Left ventricle myocardium inferior (tissue), 1 donor: ENCODE data around the gene ZNF253. TPM values are rescaled to one million over a fixed set of nuclear protein-coding genes. Genes with fewer than 3 reads are reported as not detected.
"Not testable (repeated sequence)": the region's sequence is repeated elsewhere in the genome, so short reads cannot be mapped to it uniquely, and the experiment has no call there.

Experiments
- DNase-seq: peaks from one replicate; pipeline ENCODE4 v3.0.0-alpha.2; 2020
- H3K27ac ChIP-seq: fragments of 200-600 bp; replicated peaks from 2 replicates; pipeline ENCODE4 v1.8.0; 2021
- H3K27me3 ChIP-seq: fragments of 200-600 bp; 2 replicates; pipeline ENCODE4 v1.8.0; 2021; ENCODE audit warnings: low read depth
- H3K36me3 ChIP-seq: fragments of 200-600 bp; 2 replicates; pipeline ENCODE4 v1.8.0; 2021
- H3K4me1 ChIP-seq: fragments of 200-600 bp; 2 replicates; pipeline ENCODE4 v1.8.0; 2021
- H3K4me3 ChIP-seq: fragments of 200-600 bp; 2 replicates; pipeline ENCODE4 v1.8.0; 2021; ENCODE audit warnings: mild to moderate bottlenecking, moderate library complexity
- H3K9me3 ChIP-seq: fragments of 200-600 bp; replicated peaks from 2 replicates; pipeline ENCODE4 v1.8.0; 2021
- intact Hi-C: fragments of 100-400 bp; cut with micrococcal nuclease; formaldehyde crosslinking; loops from one replicate; pipeline ENCODE4 v1.11.0; 2022
- total RNA-seq: library from RNA; stranded (reverse); fragmentation: NEBNext Ultra II Directional; extraction: Animal tissue kit (Norgen Biotek cat#: 25700); gene quantifications from one replicate; pipeline ENCODE4 v1.2.1, GENCODE V29; 2021
- TF ChIP-seq, protein P1 (sequence below): fragments of 200-600 bp; IDR thresholded peaks from 2 replicates; pipeline ENCODE4 v1.8.0; 2021; ENCODE audit warnings: antibody characterized with exemption, mild to moderate bottlenecking, borderline replicate concordance
- donor health status: DM: no; HTN: yes; CAD: no; lungs with severe emphysema.

Gene ZNF253
- total RNA-seq, 1 donor from 2014 or later = 9.2 TPM

DNA sequence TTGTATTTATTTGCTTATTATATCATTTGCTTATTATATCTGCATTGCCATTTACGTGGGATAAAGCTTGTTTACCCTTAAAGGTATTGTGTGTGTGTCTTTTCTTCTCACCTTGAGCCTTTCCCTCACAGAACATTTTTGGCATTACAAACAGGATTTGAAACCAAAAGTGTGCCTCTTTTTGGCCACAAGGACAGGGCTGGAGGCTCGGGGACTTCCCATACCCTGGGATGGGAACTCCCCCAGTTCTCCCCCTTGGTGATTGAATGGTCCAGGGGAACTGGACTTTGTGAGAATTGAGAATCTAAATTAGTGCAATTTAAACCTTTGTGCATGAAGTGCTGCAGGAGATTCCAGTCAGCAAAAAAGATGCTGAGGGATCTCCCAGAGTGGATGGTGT lies 41.8 kb upstream of the ZNF253 start:
- no peaks in the 10 kb centered on the region for H3K27me3 ChIP-seq
- no peak for DNase-seq
- no peak overlapping the region for H3K27ac ChIP-seq
- H3K9me3 ChIP-seq = peaks cover 37% of the 10 kb centered on the region
- TF ChIP-seq, protein P1, sequence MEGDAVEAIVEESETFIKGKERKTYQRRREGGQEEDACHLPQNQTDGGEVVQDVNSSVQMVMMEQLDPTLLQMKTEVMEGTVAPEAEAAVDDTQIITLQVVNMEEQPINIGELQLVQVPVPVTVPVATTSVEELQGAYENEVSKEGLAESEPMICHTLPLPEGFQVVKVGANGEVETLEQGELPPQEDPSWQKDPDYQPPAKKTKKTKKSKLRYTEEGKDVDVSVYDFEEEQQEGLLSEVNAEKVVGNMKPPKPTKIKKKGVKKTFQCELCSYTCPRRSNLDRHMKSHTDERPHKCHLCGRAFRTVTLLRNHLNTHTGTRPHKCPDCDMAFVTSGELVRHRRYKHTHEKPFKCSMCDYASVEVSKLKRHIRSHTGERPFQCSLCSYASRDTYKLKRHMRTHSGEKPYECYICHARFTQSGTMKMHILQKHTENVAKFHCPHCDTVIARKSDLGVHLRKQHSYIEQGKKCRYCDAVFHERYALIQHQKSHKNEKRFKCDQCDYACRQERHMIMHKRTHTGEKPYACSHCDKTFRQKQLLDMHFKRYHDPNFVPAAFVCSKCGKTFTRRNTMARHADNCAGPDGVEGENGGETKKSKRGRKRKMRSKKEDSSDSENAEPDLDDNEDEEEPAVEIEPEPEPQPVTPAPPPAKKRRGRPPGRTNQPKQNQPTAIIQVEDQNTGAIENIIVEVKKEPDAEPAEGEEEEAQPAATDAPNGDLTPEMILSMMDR = no peak
- intact Hi-C loops = no loop called here
- no peak overlapping the region for H3K4me3 ChIP-seq
- peaks cover 28% of the 10 kb centered on the region for H3K4me1 ChIP-seq
- H3K36me3 ChIP-seq = no peaks in the 10 kb centered on the region

DNA sequence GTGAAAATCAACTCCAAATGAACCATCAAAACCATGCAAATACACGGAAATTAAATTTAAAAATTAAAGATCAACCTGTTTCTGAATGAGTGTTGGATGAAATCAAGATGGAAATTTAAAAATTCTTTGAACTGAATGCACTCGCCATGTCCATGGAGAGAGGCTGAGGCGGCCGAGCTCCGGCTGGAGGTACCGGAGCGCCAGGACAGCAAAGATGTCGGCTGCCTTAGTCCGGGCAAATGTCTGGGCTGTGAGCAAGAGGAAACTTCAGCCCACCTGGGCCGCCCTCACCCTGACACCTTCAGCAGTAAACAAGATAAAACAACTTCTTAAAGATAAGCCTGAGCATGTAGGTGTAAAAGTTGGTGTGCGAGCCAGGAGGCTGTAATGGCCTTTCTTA lies 38.8 kb upstream of the ZNF253 start:
- Histone ChIP-seq H3K4me1 (peaks cover 4% of the 10 kb centered on the region), H3K27me3 (no peaks in the 10 kb centered on the region), H3K9me3 (peaks cover 67% of the 10 kb centered on the region), H3K27ac (no peak overlapping the region), H3K36me3 (no peaks in the 10 kb centered on the region), H3K4me3 (no peak overlapping the region)
- DNase-seq = no peak
- intact Hi-C loops = no loop called here
- TF ChIP-seq, protein P1 = no peak

DNA sequence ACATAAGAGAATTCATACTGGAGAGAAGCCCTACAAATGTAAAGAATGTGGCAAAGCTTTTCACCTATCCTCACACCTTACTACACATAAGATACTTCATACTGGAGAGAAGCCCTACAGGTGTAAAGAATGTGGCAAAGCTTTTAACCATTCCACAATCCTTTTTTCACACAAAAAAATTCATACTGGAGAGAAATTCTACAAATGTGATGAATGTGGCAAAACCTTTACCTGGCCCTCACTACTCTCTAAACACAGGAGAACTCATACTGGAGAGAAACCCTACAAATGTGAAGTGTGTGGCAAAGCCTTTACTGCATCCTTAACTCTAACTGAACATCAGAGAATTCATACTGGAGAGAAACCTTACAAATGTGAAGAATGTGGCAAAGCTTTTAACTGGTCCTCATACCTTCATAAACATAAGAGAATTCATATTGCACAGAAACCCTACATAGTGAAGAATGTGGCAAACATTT lies 30.1 kb upstream of the ZNF253 start:
- Histone ChIP-seq H3K27ac (no peak overlapping the region), H3K27me3 (no peaks in the 10 kb centered on the region), H3K4me3 (no peak overlapping the region), H3K36me3 (no peaks in the 10 kb centered on the region), H3K4me1 (no peaks in the 10 kb centered on the region), H3K9me3 (peaks cover 98% of the 10 kb centered on the region)
- TF ChIP-seq, protein P1 = no peak
- DNase-seq = no peak
- intact Hi-C loops = no loop called here

DNA sequence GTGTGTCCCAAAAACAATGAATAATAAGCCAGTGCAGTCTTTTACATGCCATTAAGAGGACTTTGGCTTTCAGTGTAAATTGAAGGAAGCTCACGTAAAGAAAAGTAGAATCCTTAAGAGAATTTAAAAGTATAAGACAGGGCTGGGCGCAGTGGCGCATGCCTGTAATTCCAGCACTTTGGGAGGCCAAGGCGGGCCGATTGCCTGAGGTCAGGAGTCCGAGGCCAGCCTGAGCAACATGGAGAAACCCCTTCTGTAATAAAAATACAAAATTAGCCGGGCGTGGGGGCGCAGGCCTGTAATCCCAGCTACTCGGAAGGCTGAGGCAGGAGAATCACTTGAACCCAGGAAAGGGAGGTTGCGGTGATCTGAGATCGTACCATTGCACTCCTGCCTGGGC lies 17.9 kb upstream of the ZNF253 start:
- no peak overlapping the region for H3K27ac ChIP-seq
- TF ChIP-seq, protein P1 = no peak
- DNase-seq = no peak
- peaks cover 10% of the 10 kb centered on the region for H3K9me3 ChIP-seq
- H3K4me1 ChIP-seq = no peaks in the 10 kb centered on the region
- H3K27me3 ChIP-seq = no peaks in the 10 kb centered on the region
- H3K36me3 ChIP-seq = no peaks in the 10 kb centered on the region
- intact Hi-C loops = no loop called here
- H3K4me3 ChIP-seq = no peak overlapping the region

DNA sequence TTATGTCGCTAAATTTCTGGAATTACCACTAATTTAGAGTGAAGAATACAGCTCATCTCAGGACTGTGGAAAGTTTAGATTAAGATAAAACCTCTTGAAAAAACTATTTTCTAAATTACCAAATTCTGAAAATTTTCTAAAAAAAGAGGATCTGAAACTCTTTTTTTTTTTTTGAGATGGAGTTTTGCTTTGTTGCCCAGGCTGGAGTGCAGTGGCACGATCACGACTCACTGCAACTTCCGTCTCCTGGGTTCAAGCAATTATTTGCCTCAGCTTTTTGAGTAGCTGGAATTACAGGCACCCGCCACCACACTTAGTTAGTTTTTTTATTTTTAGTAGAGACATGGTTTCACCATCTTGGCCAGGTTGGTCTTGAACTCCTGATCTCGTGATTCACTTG lies 16.6 kb upstream of the ZNF253 start:
- TF ChIP-seq, protein P1 = no peak
- no peak for DNase-seq
- Histone ChIP-seq H3K4me3 (no peak overlapping the region), H3K9me3 (no peaks in the 10 kb centered on the region), H3K27ac (no peak overlapping the region), H3K36me3 (no peaks in the 10 kb centered on the region), H3K4me1 (no peaks in the 10 kb centered on the region), H3K27me3 (no peaks in the 10 kb centered on the region)
- intact Hi-C loops = no loop called here

DNA sequence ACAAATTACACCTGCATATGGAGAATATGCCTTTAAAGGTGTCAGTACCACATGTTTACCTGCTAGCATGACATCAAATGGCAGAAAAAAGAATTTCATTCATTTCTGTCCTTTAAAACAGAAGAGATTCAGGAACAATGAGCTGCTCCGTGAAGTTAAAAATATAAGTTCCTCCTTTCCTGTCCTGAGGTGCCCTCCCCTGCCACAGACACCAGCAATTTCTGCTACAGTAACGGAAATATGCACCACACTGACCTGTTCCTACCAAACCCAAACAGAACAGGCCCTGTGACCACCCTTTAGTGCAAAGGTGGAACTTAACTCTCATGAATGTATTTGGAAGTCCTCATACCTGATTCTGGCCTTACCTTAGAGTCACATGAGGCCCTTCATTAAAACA lies 13.9 kb upstream of the ZNF253 start:
- intact Hi-C loops, DNase-seq, H3K4me1 ChIP-seq, H3K36me3 ChIP-seq, H3K4me3 ChIP-seq, H3K9me3 ChIP-seq, H3K27ac ChIP-seq, H3K27me3 ChIP-seq: not testable (repeated sequence)
